Right forelimb (tissue), 1 donor: ENCODE measurements around the gene PRKAR1B.
"Not testable (repeated sequence)": the region's sequence is repeated elsewhere in the genome, so short reads cannot be mapped to it uniquely, and the experiment has no call there.

ENCODE experiments used
- DNase-seq: peaks from one replicate; pipeline ENCODE4 v3.0.0-alpha.2; 2018

PRKAR1B gene

GRCh38 chr7:551615-551970 is 175.5 kb downstream of the PRKAR1B start:
- DNase-seq, result not testable (repeated sequence)

- no peak for DNase-seq
Observed at GRCh38 chr7:550881-551614, 176.0 kb downstream of the PRKAR1B start.

- no peak for DNase-seq
Observed at GRCh38 chr7:549891-550625, 177.0 kb downstream of the PRKAR1B start.

GRCh38 chr7:549066-549890 is 177.8 kb downstream of the PRKAR1B start:
- no peak for DNase-seq

GRCh38 chr7:548401-548800 is 178.7 kb downstream of the PRKAR1B start:
- no peak for DNase-seq

GRCh38 chr7:545470-545869 is 181.6 kb downstream of the PRKAR1B start:
- no peak for DNase-seq

- no peak for DNase-seq
Observed at GRCh38 chr7:544338-545221, 182.5 kb downstream of the PRKAR1B start.

- DNase-seq, result no peak
Observed at GRCh38 chr7:543501-544337, 183.4 kb downstream of the PRKAR1B start.

GRCh38 chr7:542713-543500 is 184.2 kb downstream of the PRKAR1B start:
- no peak for DNase-seq

- no peak for DNase-seq
Observed at GRCh38 chr7:542131-542712, 184.9 kb downstream of the PRKAR1B start.

GRCh38 chr7:541661-542060 is 185.4 kb downstream of the PRKAR1B start:
- DNase-seq, result no peak

GRCh38 chr7:540997-541396 is 186.1 kb downstream of the PRKAR1B start:
- DNase-seq, result no peak

- DNase-seq, result no peak
Observed at GRCh38 chr7:540579-540978, 186.5 kb downstream of the PRKAR1B start.

- no peak for DNase-seq
Observed at GRCh38 chr7:539731-540411, 187.2 kb downstream of the PRKAR1B start.

GRCh38 chr7:538764-539685 is 188.1 kb downstream of the PRKAR1B start:
- no peak for DNase-seq

- no peak for DNase-seq
Observed at GRCh38 chr7:537911-538634, 189.0 kb downstream of the PRKAR1B start.

GRCh38 chr7:536231-536630 is 190.8 kb downstream of the PRKAR1B start:
- no peak for DNase-seq

GRCh38 chr7:534959-535358 is 192.1 kb downstream of the PRKAR1B start:
- DNase-seq, result no peak
